DOHH2 (cell line): ENCODE results near the gene GREB1.

ENCODE experiments used
- EZH2phosphoT487 ChIP-seq: fragments of 200-600 bp; sonication (generic); IDR thresholded peaks from 2 replicates; pipeline ENCODE4 v1.6.1; 2017; ENCODE audit warnings: borderline replicate concordance, mild to moderate bottlenecking, antibody characterized with exemption, low read length, moderate library complexity, mixed read lengths
- TF ChIP-seq, protein P1 (sequence below): fragments of 200-600 bp; sonication (generic); IDR thresholded peaks from one replicate; pipeline ENCODE4 v1.5.1; 2014; ENCODE audit warnings: antibody characterized with exemption, mild to moderate bottlenecking, low read depth, low read length; ENCODE audit not compliant: poor library complexity, severe bottlenecking

DNA sequence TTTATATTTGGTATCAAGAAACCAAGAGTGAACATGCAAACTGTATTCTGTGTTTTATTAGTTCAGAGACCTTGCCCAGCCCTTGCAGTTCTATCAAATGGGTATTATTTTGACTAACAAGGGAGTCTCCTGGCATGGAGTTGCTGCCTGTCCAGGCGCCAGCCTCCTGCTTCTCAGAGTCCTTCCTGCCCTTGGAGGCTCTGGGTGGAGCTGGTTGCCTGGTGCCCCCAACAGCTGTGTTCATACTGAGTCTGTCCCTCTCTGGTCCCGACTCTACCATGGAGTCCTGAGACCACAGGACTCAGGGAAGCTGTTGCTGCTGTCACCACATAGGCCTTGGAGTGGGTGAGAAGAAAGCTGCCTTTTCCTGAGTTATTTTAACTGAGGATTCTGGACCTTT, 26.3 kb upstream of the GREB1 start:
- TF ChIP-seq, protein P1, sequence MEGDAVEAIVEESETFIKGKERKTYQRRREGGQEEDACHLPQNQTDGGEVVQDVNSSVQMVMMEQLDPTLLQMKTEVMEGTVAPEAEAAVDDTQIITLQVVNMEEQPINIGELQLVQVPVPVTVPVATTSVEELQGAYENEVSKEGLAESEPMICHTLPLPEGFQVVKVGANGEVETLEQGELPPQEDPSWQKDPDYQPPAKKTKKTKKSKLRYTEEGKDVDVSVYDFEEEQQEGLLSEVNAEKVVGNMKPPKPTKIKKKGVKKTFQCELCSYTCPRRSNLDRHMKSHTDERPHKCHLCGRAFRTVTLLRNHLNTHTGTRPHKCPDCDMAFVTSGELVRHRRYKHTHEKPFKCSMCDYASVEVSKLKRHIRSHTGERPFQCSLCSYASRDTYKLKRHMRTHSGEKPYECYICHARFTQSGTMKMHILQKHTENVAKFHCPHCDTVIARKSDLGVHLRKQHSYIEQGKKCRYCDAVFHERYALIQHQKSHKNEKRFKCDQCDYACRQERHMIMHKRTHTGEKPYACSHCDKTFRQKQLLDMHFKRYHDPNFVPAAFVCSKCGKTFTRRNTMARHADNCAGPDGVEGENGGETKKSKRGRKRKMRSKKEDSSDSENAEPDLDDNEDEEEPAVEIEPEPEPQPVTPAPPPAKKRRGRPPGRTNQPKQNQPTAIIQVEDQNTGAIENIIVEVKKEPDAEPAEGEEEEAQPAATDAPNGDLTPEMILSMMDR: no peak
- TF ChIP-seq EZH2phosphoT487: no peak
